Trophoblast cell (in vitro differentiated cells and primary cell): ENCODE data around the gene PLA2G4B.

Experiments used
- DNase-seq, 2 donors: peaks; one replicate each; pipeline ENCODE4 v3.0.0-alpha.2; 2016
- H2AFZ ChIP-seq: 2 replicates; pipeline ENCODE4 v1.6.1; 2013; ENCODE audit warnings: low read length, moderate library complexity, mild to moderate bottlenecking; ENCODE audit not compliant: insufficient read depth, poor library complexity
- H2AK5ac ChIP-seq: 2 replicates; pipeline ENCODE4 v1.6.1; 2013; ENCODE audit warnings: mild to moderate bottlenecking, low read length
- H2BK120ac ChIP-seq: 2 replicates; pipeline ENCODE4 v1.6.1; 2013; ENCODE audit warnings: low read length, mild to moderate bottlenecking, moderate library complexity; ENCODE audit not compliant: insufficient read depth, poor library complexity
- H2BK12ac ChIP-seq: 2 replicates; pipeline ENCODE4 v1.6.1; 2013; ENCODE audit warnings: mild to moderate bottlenecking, low read length, moderate library complexity
- H2BK5ac ChIP-seq: 2 replicates; pipeline ENCODE4 v1.6.1; 2013; ENCODE audit warnings: low read length, low read depth, moderate library complexity, mild to moderate bottlenecking; ENCODE audit not compliant: poor library complexity
- H3K14ac ChIP-seq: 2 replicates; pipeline ENCODE4 v1.6.1; 2013; ENCODE audit warnings: mild to moderate bottlenecking, low read length
- H3K18ac ChIP-seq: 2 replicates; pipeline ENCODE4 v1.6.1; 2013; ENCODE audit warnings: mild to moderate bottlenecking, low read length
- H3K23ac ChIP-seq: 2 replicates; pipeline ENCODE4 v1.6.1; 2013; ENCODE audit warnings: low read length
- H3K27ac ChIP-seq: 2 replicates; pipeline ENCODE4 v1.5.1; 2013; ENCODE audit warnings: low read depth, mild to moderate bottlenecking, inconsistent platforms, low read length, moderate library complexity
- H3K27me3 ChIP-seq: 2 replicates; pipeline ENCODE4 v1.6.1; 2013; ENCODE audit warnings: inconsistent platforms, mild to moderate bottlenecking, low read length, moderate library complexity; ENCODE audit not compliant: insufficient read depth
- H3K36me3 ChIP-seq, 2 experiments: 1 replicate in 1 of 2; 2 replicates in 1 of 2; pipeline ENCODE4 v1.6.1; 2013; ENCODE audit warnings: low read length in 2 of 2, mild to moderate bottlenecking in 2 of 2, moderate library complexity in 1 of 2; ENCODE audit not compliant: insufficient read depth in 2 of 2, control insufficient read depth in 1 of 2
- H3K4ac ChIP-seq: 2 replicates; pipeline ENCODE4 v1.6.1; 2013; ENCODE audit warnings: low read depth, mild to moderate bottlenecking, low read length, moderate library complexity
- H3K4me1 ChIP-seq, 2 experiments: 1 replicate in 1 of 2; 2 replicates in 1 of 2; pipeline ENCODE4 v1.6.1; 2013; ENCODE audit warnings: low read length in 2 of 2, mild to moderate bottlenecking in 2 of 2, moderate library complexity in 1 of 2; ENCODE audit not compliant: insufficient read depth in 2 of 2, control insufficient read depth in 1 of 2
- H3K4me2 ChIP-seq: 2 replicates; pipeline ENCODE4 v1.6.1; 2013; ENCODE audit warnings: inconsistent platforms, mild to moderate bottlenecking, low read length, moderate library complexity
- H3K4me3 ChIP-seq: 2 replicates; pipeline ENCODE4 v1.5.1; 2013; ENCODE audit warnings: mild to moderate bottlenecking, low read depth, low read length, inconsistent platforms
- H3K79me1 ChIP-seq: one replicate; pipeline ENCODE4 v1.6.1; 2013; ENCODE audit warnings: low read length
- H3K79me2 ChIP-seq: 2 replicates; pipeline ENCODE4 v1.6.1; 2013; ENCODE audit warnings: low read length, mild to moderate bottlenecking; ENCODE audit not compliant: control insufficient read depth, insufficient read depth, poor library complexity
- H3K9ac ChIP-seq: 2 replicates; pipeline ENCODE4 v1.6.1; 2013; ENCODE audit warnings: mild to moderate bottlenecking, low read length
- H3K9me3 ChIP-seq: 2 replicates; pipeline ENCODE4 v1.6.1; 2013; ENCODE audit warnings: low read depth, mild to moderate bottlenecking, control low read depth, inconsistent platforms, low read length; ENCODE audit not compliant: insufficient read depth
- H4K12ac ChIP-seq: 2 replicates; pipeline ENCODE4 v1.6.1; 2013; ENCODE audit warnings: low read depth, mild to moderate bottlenecking, low read length, moderate library complexity
- H4K8ac ChIP-seq: 2 replicates; pipeline ENCODE4 v1.6.1; 2013; ENCODE audit warnings: low read depth, mild to moderate bottlenecking, low read length, moderate library complexity
- H4K91ac ChIP-seq: one replicate; pipeline ENCODE4 v1.6.1; 2013; ENCODE audit warnings: low read depth, mild to moderate bottlenecking, low read length, moderate library complexity
- WGBS: extraction: QIAGEN DNeasy Blood & Tissue Kit; methylation state at CpG from one replicate; pipeline ENCODE4 v1.1.7; 2013; ENCODE audit warnings: missing lambda C conversion rate; ENCODE audit not compliant: insufficient read length, insufficient coverage; ENCODE audit errors: extremely low coverage; 5-methylcytosine and 5-hydroxymethylcytosine counted together

The PLA2G4B gene

GRCh38 chr15:41883484-41883825 is 44.8 kb downstream of the PLA2G4B start:
- no peak overlapping the region for H3K4me3 ChIP-seq
- H3K18ac ChIP-seq, result no peak overlapping the region
- no CpG with 5 or more reads among the region's 2 CpGs for WGBS
- no peak overlapping the region for H4K8ac ChIP-seq
- H3K79me1 ChIP-seq, result no peaks in the 10 kb centered on the region
- no peak overlapping the region for H3K27ac ChIP-seq
- no peak overlapping the region for H3K4ac ChIP-seq
- no peak overlapping the region for H2BK5ac ChIP-seq
- no peak overlapping the region for H2BK120ac ChIP-seq
- H3K27me3 ChIP-seq, result peaks cover 16% of the 10 kb centered on the region
- no peak for DNase-seq
- H3K4me2 ChIP-seq, result no peak overlapping the region
- H3K14ac ChIP-seq, result no peak overlapping the region
- no peak overlapping the region for H2BK12ac ChIP-seq
- no peak overlapping the region for H2AK5ac ChIP-seq
- no peak overlapping the region for H4K91ac ChIP-seq
- H3K9ac ChIP-seq, result no peak overlapping the region
- no peak overlapping the region for H3K23ac ChIP-seq
- no peaks in the 10 kb centered on the region for H3K79me2 ChIP-seq
- peaks cover 5% of the 10 kb centered on the region for H3K9me3 ChIP-seq
- peaks cover 5 to 10% of the 10 kb centered on the region in 2 experiments for H3K4me1 ChIP-seq
- no peaks in the 10 kb centered on the region for H3K36me3 ChIP-seq
- H4K12ac ChIP-seq, result no peak overlapping the region
- no peak overlapping the region for H2AFZ ChIP-seq

- peaks cover 16% of the 10 kb centered on the region for H3K27me3 ChIP-seq
- H3K4me3 ChIP-seq, result no peak overlapping the region
- no CpG with 5 or more reads among the region's 7 CpGs for WGBS
- DNase-seq, result no peak
- no peak overlapping the region for H4K8ac ChIP-seq
- no peak overlapping the region for H3K27ac ChIP-seq
- H3K9me3 ChIP-seq, result peaks cover 5% of the 10 kb centered on the region
- H2AK5ac ChIP-seq, result no peak overlapping the region
- H3K79me1 ChIP-seq, result no peaks in the 10 kb centered on the region
- peaks cover 5 to 10% of the 10 kb centered on the region in 2 experiments for H3K4me1 ChIP-seq
- no peak overlapping the region for H4K12ac ChIP-seq
- H2BK12ac ChIP-seq, result no peak overlapping the region
- H3K18ac ChIP-seq, result no peak overlapping the region
- no peak overlapping the region for H3K4me2 ChIP-seq
- no peak overlapping the region for H3K23ac ChIP-seq
- no peak overlapping the region for H2BK5ac ChIP-seq
- no peaks in the 10 kb centered on the region for H3K79me2 ChIP-seq
- H2BK120ac ChIP-seq, result no peak overlapping the region
- no peak overlapping the region for H3K9ac ChIP-seq
- no peak overlapping the region for H2AFZ ChIP-seq
- no peak overlapping the region for H4K91ac ChIP-seq
- no peak overlapping the region for H3K4ac ChIP-seq
- no peak overlapping the region for H3K14ac ChIP-seq
- H3K36me3 ChIP-seq, result no peaks in the 10 kb centered on the region
Measured at GRCh38 chr15:41884458-41884857, 45.8 kb downstream of the PLA2G4B start.

GRCh38 chr15:41885321-41885720 is 46.7 kb downstream of the PLA2G4B start:
- no peak overlapping the region for H2AFZ ChIP-seq
- H2BK120ac ChIP-seq, result no peak overlapping the region
- no peak overlapping the region for H3K4ac ChIP-seq
- DNase-seq, result no peak
- peaks cover 5 to 10% of the 10 kb centered on the region in 2 experiments for H3K4me1 ChIP-seq
- no peak overlapping the region for H3K18ac ChIP-seq
- no peak overlapping the region for H3K14ac ChIP-seq
- H4K91ac ChIP-seq, result no peak overlapping the region
- H3K36me3 ChIP-seq, result no peaks in the 10 kb centered on the region
- H3K9me3 ChIP-seq, result peaks cover 5% of the 10 kb centered on the region
- H3K4me2 ChIP-seq, result no peak overlapping the region
- H2BK5ac ChIP-seq, result no peak overlapping the region
- no peak overlapping the region for H4K8ac ChIP-seq
- no peak overlapping the region for H3K27ac ChIP-seq
- no peaks in the 10 kb centered on the region for H3K79me1 ChIP-seq
- H3K27me3 ChIP-seq, result peaks cover 14% of the 10 kb centered on the region
- no peak overlapping the region for H3K23ac ChIP-seq
- no peak overlapping the region for H4K12ac ChIP-seq
- H3K9ac ChIP-seq, result no peak overlapping the region
- H2AK5ac ChIP-seq, result no peak overlapping the region
- no peak overlapping the region for H2BK12ac ChIP-seq
- no peak overlapping the region for H3K4me3 ChIP-seq
- H3K79me2 ChIP-seq, result no peaks in the 10 kb centered on the region

GRCh38 chr15:41885841-41886240 is 47.2 kb downstream of the PLA2G4B start:
- H3K79me1 ChIP-seq, result no peaks in the 10 kb centered on the region
- H2BK120ac ChIP-seq, result no peak overlapping the region
- DNase-seq, result no peak
- H3K9me3 ChIP-seq, result peaks cover 5% of the 10 kb centered on the region
- H3K4me1 ChIP-seq, result peaks cover 5 to 10% of the 10 kb centered on the region in 2 experiments
- H3K9ac ChIP-seq, result no peak overlapping the region
- H3K23ac ChIP-seq, result no peak overlapping the region
- no CpG with 5 or more reads among the region's 14 CpGs for WGBS
- H3K27me3 ChIP-seq, result peaks cover 9% of the 10 kb centered on the region
- no peak overlapping the region for H2AFZ ChIP-seq
- no peak overlapping the region for H3K27ac ChIP-seq
- no peak overlapping the region for H2BK5ac ChIP-seq
- H2AK5ac ChIP-seq, result no peak overlapping the region
- no peaks in the 10 kb centered on the region for H3K79me2 ChIP-seq
- no peak overlapping the region for H4K91ac ChIP-seq
- H3K18ac ChIP-seq, result no peak overlapping the region
- H3K36me3 ChIP-seq, result no peaks in the 10 kb centered on the region
- no peak overlapping the region for H3K4me2 ChIP-seq
- no peak overlapping the region for H3K4me3 ChIP-seq
- no peak overlapping the region for H4K12ac ChIP-seq
- no peak overlapping the region for H3K14ac ChIP-seq
- no peak overlapping the region for H2BK12ac ChIP-seq
- H4K8ac ChIP-seq, result no peak overlapping the region
- no peak overlapping the region for H3K4ac ChIP-seq
